A549 treated with Hydrocortisone at 1 μM for 4 hours (cell line): Measurements from ENCODE around the gene CDK8. TPM values are rescaled to one million over a fixed set of nuclear protein-coding genes. Genes with fewer than 3 reads are reported as not detected.

Source experiments
- total RNA-seq: library from RNA; stranded (reverse); fragments of 200-300 nt; extraction: Qiagen RNA extraction; gene quantifications from 5 replicates; pipeline ENCODE4 v1.2.3, GENCODE V29; 2022

The CDK8 gene
- 9.7 to 14.1 TPM (median 11.9 TPM) in 5 replicates for total RNA-seq

GRCh38 chr13:26253787-26254582, at the start of gene CDK8:
TSS of gene CDK8 (plus strand) at chr13:26254129. CDS start at chr13:26254642, 513 bp downstream.

DNA sequence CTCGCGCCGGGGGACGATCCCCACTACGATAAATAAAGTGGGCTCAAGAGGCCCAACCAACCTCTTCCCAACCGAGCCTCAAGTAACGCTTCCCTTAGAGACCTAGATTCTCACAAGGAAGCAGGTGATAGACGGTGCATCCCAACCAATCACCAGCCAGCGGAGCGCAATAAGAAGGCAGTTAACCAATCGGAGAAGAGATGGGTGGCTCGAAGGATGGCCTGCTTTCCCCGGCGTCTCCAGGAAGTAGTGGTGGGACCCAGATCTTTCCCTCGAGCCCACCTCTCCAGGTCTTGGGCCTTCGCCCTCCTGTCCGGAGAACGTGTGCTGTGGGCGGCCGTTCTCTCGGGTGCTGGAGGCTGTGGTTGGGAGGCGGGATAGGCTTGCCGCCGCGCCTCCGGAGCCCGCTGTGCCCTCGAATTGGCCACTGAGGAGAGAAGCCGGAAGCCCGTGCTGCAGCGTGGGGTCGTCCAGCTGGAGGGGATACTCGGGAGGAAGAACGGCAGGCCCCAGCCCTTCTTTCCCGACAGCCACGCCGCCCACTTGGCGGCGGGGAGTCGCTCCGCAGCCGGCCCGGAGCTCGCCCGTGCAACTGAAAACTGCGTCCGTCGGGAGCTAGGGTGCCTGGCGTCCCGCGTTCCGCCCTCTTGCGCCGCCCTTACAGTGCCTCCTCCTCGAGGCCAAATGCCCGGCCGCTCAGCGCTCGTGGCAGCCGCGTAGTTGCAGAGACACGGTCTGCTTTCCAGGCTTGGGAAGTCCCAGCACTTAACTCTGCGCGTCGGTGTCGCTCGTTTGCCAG, 32.0 kb upstream of the CDK8 start, which contains the start of gene RNF6:
Gene RNF6 (minus strand): TSS at position 594 of the 799 bp plus-strand sequence. CDS start 2,665 bp downstream, outside the sequence.

Other genes with a start within 250 kb of the CDK8 start
- not detected in 5 replicates for gene SHISA2, start 202.1 kb upstream of the CDK8 start, total RNA-seq
- 21.9 to 35.4 TPM (median 25.1 TPM) in 5 replicates for gene RNF6, start 31.8 kb upstream of the CDK8 start, total RNA-seq